Esophagus squamous epithelium (tissue), 5 donors: ENCODE measurements around the gene SQOR. TPM values are rescaled to one million over a fixed set of nuclear protein-coding genes. Genes with fewer than 3 reads are reported as not detected.

Experiments
- DNase-seq: peaks from one replicate; lab custom pipeline; 2025; lab: John Stamatoyannopoulos, UW
- H3K27ac ChIP-seq, 4 donors: fragments of 200-600 bp; sonication (generic); one replicate each; pipeline ENCODE4 v1.5.1; 2016 to 2019; ENCODE audit warnings: mild to moderate bottlenecking in 1 of 4
- H3K27me3 ChIP-seq, 4 donors: fragments of 200-600 bp; sonication (generic); 1 replicate in 3 of 4; 2 replicates in 1 of 4; pipeline versions ENCODE4 v1.5.1 to v1.6.0; 2017 to 2021; ENCODE audit warnings: antibody characterized with exemption in 1 of 4
- H3K36me3 ChIP-seq, 3 donors: fragments of 200-600 bp; sonication (generic); one replicate each; pipeline ENCODE4 v1.5.1; 2016 to 2019
- H3K4me1 ChIP-seq, 3 donors: fragments of 200-600 bp; sonication (generic); one replicate each; pipeline ENCODE4 v1.5.1; 2017 to 2019
- H3K4me3 ChIP-seq, 4 donors: fragments of 200-600 bp; sonication (generic); 1 replicate in 3 of 4; 2 replicates in 1 of 4; pipeline ENCODE4 v1.5.1; 2016 to 2019; ENCODE audit warnings: mild to moderate bottlenecking in 2 of 4, moderate library complexity in 1 of 4
- H3K9me3 ChIP-seq, 3 donors: fragments of 200-600 bp; sonication (generic); one replicate each; pipeline ENCODE4 v1.5.1; 2016 to 2019
- POLR2A ChIP-seq, 4 donors: fragments of 450-650 bp; IDR thresholded peaks; one replicate each; pipeline ENCODE4 v1.6.1; 2017; ENCODE audit warnings: antibody characterized with exemption in 4 of 4, mild to moderate bottlenecking in 4 of 4, moderate library complexity in 3 of 4
- WGBS, 2 donors: methylation state at CpG; one replicate each; pipeline ENCODE4 v1.1.5; 2018; 5-methylcytosine and 5-hydroxymethylcytosine counted together
- intact Hi-C: fragments of 100-400 bp; cut with DNase I; formaldehyde crosslinking; loops from one replicate; pipeline ENCODE4 v1.15.0; 2022
- total RNA-seq, 4 donors: library from RNA; depleted of rRNA; stranded (reverse); fragments of >200 nt; gene quantifications; one replicate each; pipeline ENCODE4 v1.1.0, GENCODE V29; 2016
- TF ChIP-seq, protein P1 (sequence below), 6 experiments: fragments of 450-650 bp in 4 of 6; fragments of 200-600 bp in 2 of 6; sonication (generic) in 2 of 6; IDR thresholded peaks; one replicate each; pipeline ENCODE4 v1.5.1; 2016 to 2019; ENCODE audit warnings: antibody characterized with exemption in 6 of 6, mild to moderate bottlenecking in 4 of 6, moderate library complexity in 4 of 6
- donor health status: DM: yes; HTN: yes; CAD: no.

Gene SQOR
- total RNA-seq, 4 donors from 2014 or later: 88.7 to 178 (median 128) TPM

DNA sequence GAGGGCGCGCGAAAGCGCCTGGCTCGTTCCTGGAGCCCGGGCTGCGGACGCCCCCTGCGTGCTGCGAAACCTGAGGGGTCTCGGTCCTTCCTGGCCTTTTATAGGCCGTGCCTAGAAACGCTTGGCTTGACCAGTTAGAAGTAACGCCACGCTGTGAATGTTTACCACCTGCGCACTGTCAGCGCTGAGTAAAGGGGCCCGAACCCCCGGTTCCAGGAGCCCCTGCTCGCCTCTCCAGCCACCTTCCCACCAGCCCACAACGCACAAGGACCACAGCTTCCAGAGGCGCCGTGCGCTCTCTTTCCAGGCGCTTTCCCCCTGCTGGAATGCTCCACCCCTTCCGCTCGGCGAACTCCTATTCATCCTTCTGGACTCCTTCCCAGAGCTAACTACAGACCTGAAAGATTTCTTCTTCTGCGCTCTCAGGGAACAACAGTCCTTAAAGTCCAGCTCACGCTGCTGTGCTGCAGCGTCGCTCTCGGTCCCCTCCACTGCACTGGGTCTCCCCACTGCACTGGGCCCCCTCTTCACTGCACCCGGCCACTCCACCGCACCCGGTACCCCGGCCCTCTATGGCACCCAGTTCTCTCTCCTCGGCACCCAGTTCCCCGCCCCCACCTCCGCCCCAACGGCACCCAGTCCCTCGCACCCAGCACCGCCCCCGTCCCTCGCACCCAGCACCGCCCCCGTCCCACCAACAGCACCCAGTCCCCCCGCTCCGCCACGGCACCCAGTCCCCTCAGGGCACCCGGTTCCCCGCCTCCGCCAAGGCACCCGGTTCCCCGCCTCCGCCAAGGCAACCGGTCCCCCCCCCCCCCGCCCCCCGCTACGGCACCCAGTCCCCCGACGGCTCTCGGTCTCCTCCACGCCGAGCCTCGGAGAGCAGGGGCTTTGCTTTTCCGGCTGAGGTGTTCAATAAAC, 69.8 kb downstream of the SQOR start:
- H3K9me3 ChIP-seq: no peaks in the 10 kb centered on the region
- 12 to 16% methylated on average over 23 to 34 of the region's 67 CpGs for WGBS, 2 donors

DNA sequence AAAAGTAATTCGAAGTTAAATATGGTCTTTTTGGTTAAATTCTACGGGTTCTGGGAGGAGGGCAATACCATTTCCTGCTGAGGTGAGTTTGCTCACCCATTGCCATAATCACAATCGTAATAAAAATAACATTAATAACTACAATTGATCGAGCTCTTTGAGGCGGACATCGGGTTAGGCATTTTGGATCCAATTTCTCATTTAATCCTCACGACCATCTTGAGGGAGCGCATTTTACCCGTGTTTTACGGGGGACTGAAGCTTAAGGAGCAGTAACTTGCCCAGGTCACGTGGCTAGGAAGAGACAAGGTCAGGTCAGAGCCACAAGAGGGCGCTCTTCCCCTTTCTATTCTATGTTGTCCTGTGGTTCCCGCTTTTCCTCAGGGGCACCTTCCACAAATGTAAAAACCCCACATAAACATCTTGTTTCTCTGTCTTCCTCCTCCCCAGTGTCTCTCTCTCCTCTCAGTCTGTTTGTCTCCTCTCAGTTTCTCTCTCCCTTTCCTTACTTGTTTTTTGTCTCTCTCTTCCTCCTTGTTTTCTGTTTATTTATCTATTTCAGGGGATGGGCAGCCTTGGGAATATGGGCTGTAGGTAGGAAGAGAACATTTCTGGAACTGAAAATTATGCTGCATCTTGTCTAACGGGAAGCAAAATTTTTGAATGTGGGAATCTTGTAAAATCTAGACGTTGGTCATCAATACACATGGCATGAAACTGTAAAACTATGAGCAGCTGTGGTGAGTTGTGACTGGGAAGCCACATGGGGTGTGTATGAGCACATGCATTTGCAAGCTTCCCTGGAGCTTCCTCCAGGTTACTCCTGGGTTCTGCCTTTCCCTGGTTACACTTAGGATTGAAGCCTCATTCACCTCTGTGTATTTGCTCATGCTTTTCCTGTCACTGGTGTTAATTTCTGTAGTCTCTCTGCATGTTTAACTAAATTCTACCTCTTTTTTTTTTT, 71.0 kb downstream of the SQOR start:
- WGBS, 2 donors: 3 to 4% methylated on average over 15 of the region's 15 CpGs
- peak; percentile 9 for DNase-seq
- TF ChIP-seq, protein P1, sequence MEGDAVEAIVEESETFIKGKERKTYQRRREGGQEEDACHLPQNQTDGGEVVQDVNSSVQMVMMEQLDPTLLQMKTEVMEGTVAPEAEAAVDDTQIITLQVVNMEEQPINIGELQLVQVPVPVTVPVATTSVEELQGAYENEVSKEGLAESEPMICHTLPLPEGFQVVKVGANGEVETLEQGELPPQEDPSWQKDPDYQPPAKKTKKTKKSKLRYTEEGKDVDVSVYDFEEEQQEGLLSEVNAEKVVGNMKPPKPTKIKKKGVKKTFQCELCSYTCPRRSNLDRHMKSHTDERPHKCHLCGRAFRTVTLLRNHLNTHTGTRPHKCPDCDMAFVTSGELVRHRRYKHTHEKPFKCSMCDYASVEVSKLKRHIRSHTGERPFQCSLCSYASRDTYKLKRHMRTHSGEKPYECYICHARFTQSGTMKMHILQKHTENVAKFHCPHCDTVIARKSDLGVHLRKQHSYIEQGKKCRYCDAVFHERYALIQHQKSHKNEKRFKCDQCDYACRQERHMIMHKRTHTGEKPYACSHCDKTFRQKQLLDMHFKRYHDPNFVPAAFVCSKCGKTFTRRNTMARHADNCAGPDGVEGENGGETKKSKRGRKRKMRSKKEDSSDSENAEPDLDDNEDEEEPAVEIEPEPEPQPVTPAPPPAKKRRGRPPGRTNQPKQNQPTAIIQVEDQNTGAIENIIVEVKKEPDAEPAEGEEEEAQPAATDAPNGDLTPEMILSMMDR (IDR thresholded peaks at IDR 0.05): peak; percentile 87 to 92 (median 88)
- TF ChIP-seq POLR2A (IDR thresholded peaks at IDR 0.05): no peak
- H3K9me3 ChIP-seq: no peaks in the 10 kb centered on the region
- no peaks in the 10 kb centered on the region for H3K36me3 ChIP-seq
- H3K4me3 ChIP-seq: peak overlapping the region; percentile 26 to 69 (median 54)
- intact Hi-C loops: no loop called here
- H3K27ac ChIP-seq: no peak overlapping the region
- H3K4me1 ChIP-seq: peaks cover 5 to 31% (median 5%) of the 10 kb centered on the region in 3 donors
- peaks cover 0 to 11% (median 0%) of the 10 kb centered on the region in 4 donors for H3K27me3 ChIP-seq

More for the DNA sequence above, 69.8 kb downstream of the SQOR start:
- DNase-seq: no peak
- intact Hi-C loops: no loop called here
- Histone ChIP-seq H3K4me1 (peaks cover 5 to 31% (median 5%) of the 10 kb centered on the region in 3 donors), H3K36me3 (no peaks in the 10 kb centered on the region), H3K27ac (no peak overlapping the region), H3K27me3 (peaks cover 0 to 11% (median 0%) of the 10 kb centered on the region in 4 donors), H3K4me3 (peak overlapping the region; percentile 26 to 69 (median 54))
- TF ChIP-seq, protein P1 (IDR thresholded peaks at IDR 0.05): no peak
- no peak for TF ChIP-seq POLR2A (IDR thresholded peaks at IDR 0.05)

DNA sequence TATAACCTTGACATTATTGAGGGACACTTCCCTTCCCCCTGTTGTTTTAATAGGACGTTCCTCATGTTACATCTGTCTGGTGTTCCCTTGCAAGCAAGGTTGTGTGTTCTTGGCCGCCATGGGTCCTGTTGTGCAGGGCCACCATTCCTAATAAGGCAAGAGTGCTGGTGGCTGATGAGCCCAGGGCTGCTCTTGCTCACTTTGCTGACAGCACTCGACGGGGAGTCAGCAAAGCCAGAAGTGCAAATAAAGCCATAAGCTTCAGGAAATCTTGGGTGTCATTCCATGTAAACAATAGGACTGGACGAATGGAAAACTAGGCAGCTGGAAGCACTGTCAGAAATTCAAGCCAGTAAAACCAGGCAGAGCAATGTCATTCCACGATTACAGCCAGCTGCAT, 75.8 kb downstream of the SQOR start:
- TF ChIP-seq, protein P1 (IDR thresholded peaks at IDR 0.05): no peak
- TF ChIP-seq POLR2A (IDR thresholded peaks at IDR 0.05): no peak
- DNase-seq: no peak
- Histone ChIP-seq H3K27me3 (no peaks in the 10 kb centered on the region), H3K27ac (no peak overlapping the region), H3K9me3 (no peaks in the 10 kb centered on the region), H3K4me1 (peaks cover 0 to 4% (median 0%) of the 10 kb centered on the region in 3 donors), H3K4me3 (no peak overlapping the region), H3K36me3 (no peaks in the 10 kb centered on the region)
- WGBS, 2 donors: 17 to 39% methylated on average over 4 of the region's 6 CpGs
- intact Hi-C loops: loop anchor here (10.0 kb wide), 1 partner anchor 84 kb away; no protein-coding TSS in a partner anchor

DNA sequence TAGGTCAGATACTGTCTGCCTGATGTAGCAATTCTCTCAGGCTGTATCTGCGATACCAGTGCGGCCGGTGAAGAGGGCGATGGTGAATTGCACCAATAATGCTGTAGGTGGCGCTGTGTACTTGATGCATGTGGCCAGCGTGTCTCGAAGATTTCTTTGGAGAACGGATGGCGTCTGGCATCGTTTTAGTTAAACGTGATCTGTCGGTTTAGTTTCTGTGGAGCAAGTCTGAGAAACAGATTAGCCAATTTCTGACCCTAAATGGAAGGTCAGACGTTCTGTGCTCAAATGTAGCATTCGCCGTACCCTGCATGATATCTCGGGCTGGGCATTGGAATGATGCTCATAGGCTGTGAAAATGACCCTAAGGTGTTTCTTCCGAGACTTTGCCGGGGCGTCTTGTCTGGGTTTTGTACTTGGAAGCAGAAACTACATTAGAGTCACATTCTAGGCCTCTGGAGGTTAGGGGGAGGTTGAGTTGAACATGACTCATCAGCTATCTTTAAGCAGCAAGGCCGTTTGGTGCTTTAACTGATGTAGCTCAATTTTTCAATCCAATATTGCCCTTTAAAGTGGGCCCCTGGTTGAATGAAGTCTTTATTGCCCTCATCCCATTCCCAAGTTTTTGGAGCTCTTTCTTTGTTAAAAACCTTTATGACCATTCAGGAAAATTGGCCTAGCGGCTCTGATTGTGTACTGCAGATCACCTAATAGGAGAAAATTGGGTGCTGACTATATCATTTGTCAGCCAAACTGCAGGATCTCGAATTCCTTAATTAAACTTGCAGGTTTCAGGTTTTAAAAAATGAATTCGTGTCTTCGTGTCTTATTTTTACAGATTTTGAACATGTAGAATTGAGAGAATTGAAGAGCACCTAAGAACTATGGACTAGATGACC, 80.0 kb downstream of the SQOR start:
- 40 to 44% methylated on average over 22 to 24 of the region's 24 CpGs for WGBS, 2 donors
- intact Hi-C loops: loop anchor here (10.0 kb wide), 1 partner anchor 80 kb away; no protein-coding TSS in a partner anchor

More for the DNA sequence above, 80.0 kb downstream of the SQOR start:
- TF ChIP-seq, protein P1 (IDR thresholded peaks at IDR 0.05): peak; percentile 39 to 79 (median 68)
- TF ChIP-seq POLR2A (IDR thresholded peaks at IDR 0.05): no peak
- Histone ChIP-seq H3K36me3 (no peaks in the 10 kb centered on the region), H3K9me3 (no peaks in the 10 kb centered on the region), H3K27ac (no peak overlapping the region), H3K4me1 (no peaks in the 10 kb centered on the region), H3K27me3 (peaks cover 0 to 13% (median 0%) of the 10 kb centered on the region in 4 donors), H3K4me3 (no peak overlapping the region)
- DNase-seq: no peak
